Measurements from ENCODE around the gene TCF19. TPM values are rescaled to one million over a fixed set of nuclear protein-coding genes. Genes with fewer than 3 reads are reported as not detected.

The TCF19 gene
- total and polyA plus RNA-seq, 4 experiments from 2014 or later, result 6.2 to 9.9 (median 7.9) TPM

DNA sequence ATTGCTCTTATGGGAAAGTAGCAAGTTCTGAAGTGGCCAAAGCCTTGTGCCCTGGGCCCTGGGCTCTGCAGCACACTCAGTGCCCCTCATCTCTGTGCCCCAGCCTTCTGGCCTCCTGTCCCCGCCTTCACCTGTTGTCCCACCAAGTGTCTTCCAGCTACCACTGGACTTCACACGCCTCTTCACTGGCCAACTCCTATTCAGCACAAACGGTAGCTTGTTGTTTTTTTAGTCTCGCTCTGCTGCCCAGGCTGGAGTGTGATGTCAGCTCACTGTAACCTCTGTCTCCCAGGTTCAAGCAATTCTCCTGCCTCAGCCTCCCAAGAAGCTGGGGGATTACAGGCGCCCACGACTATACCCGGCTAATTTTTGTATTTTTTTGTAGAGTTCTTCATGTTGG, 5.6 kb upstream of the TCF19 start:
- Mint-ChIP-seq H3K4me1 (peaks cover 2 to 11% (median 6%) of the 10 kb centered on the region in 4 donors), H3K27ac (peak overlapping the region in 1 of 7 donors; percentile 43), H3K9me3 (no peaks in the 10 kb centered on the region), H3K27me3 (no peaks in the 10 kb centered on the region), H3K36me3 (peaks cover 12 to 17% of the 10 kb centered on the region in 2 donors), H3K4me3 (no peak overlapping the region)
- no peaks in the 10 kb centered on the region for H3K9me3 ChIP-seq (ENCODE audit: control insufficient read depth in 1 of 2, low read length in 2 of 2)
- ChIA-PET POLR2A (ENCODE audit: partially characterized antibody) (interaction anchor here (0.9 kb wide), 1 partner anchor 215 kb away, joined by 4 read pairs; no protein-coding TSS in a partner anchor), CTCF (ENCODE audit: partially characterized antibody) (no interaction called here)
- peaks cover 5% of the 10 kb centered on the region for H3K4me1 ChIP-seq (ENCODE audit: insufficient read depth, low read length)
- no peak overlapping the region for H3K4me3 ChIP-seq (ENCODE audit: low read length in 2 of 2)
- no peak overlapping the region for H3K27ac ChIP-seq (ENCODE audit: low read depth, low read length)
- DNase-seq, result no peak
- H3K27me3 ChIP-seq (ENCODE audit: insufficient read depth, low read length), result no peaks in the 10 kb centered on the region
- no peaks in the 10 kb centered on the region for H3K36me3 ChIP-seq (ENCODE audit: insufficient read depth, low read length)
- intact Hi-C loops (cut with micrococcal nuclease), result no loop called here

DNA sequence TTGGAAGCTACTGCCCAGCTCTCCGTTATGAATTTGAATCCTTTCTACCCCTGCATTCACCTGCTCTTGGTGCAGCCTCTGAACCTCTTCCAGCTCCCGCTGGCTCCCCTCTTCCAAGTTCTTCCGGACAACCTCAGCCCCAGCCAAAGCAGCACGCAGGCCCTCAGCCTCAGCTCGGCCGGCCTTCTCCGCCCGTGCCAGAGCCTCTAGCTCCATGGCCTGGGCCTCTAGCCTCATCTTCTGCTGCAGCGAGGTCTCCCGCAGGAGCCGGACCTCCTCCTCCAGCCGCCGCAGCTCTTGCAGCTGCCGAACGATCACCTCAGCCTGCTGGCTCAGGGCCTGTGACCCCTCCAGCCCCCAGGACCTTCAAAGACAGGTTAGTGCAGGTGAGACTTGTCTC, 4.0 kb upstream of the TCF19 start:
- no peaks in the 10 kb centered on the region for H3K27me3 Mint-ChIP-seq
- no peak overlapping the region for H3K4me3 Mint-ChIP-seq
- Histone ChIP-seq H3K36me3 (ENCODE audit: insufficient read depth, low read length) (no peaks in the 10 kb centered on the region), H3K9me3 (ENCODE audit: control insufficient read depth in 1 of 2, low read length in 2 of 2) (no peaks in the 10 kb centered on the region), H3K4me3 (ENCODE audit: low read length in 2 of 2) (no peak overlapping the region), H3K4me1 (ENCODE audit: insufficient read depth, low read length) (peaks cover 14% of the 10 kb centered on the region), H3K27ac (ENCODE audit: low read depth, low read length) (no peak overlapping the region), H3K27me3 (ENCODE audit: insufficient read depth, low read length) (no peaks in the 10 kb centered on the region)
- H3K27ac Mint-ChIP-seq, result no peak overlapping the region
- ChIA-PET CTCF (ENCODE audit: partially characterized antibody) (interaction anchor here (1.3 kb wide), 1 partner anchor 37 kb away, joined by 3 read pairs; no protein-coding TSS in a partner anchor), POLR2A (ENCODE audit: partially characterized antibody) (interaction anchor here (0.5 kb wide), 1 partner anchor 426 kb away, joined by 3 read pairs; no protein-coding TSS in a partner anchor)
- no peak for DNase-seq
- H3K36me3 Mint-ChIP-seq, result peaks cover 16 to 17% of the 10 kb centered on the region in 2 donors
- H3K9me3 Mint-ChIP-seq, result no peaks in the 10 kb centered on the region
- peaks cover 12 to 26% (median 19%) of the 10 kb centered on the region in 4 donors for H3K4me1 Mint-ChIP-seq
- intact Hi-C loops (cut with micrococcal nuclease), result no loop called here

DNA sequence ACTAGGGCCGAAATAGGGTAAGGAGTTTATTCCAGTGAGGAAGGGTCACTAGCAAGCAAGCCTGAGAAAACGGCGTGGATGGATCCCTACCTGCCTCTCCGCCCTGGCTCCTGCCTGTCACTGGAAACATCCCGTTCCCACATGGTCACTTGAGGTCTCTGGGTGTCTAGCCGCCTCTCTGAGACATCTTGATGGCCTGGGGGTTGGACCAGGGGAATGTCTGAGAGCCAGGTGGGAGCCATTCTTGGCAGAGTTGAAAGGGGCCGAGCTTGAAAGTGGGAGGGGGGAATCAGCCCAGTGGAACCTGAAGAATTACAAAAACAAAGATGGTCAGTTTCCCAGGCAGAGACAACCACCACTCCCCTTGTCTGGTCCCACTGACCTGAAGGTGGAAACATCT, 1.7 kb upstream of the TCF19 start:
- Mint-ChIP-seq H3K4me1 (peaks cover 13 to 34% (median 23%) of the 10 kb centered on the region in 4 donors), H3K27ac (peak overlapping the region in 2 of 7 donors; percentile 10 to 67), H3K4me3 (peak overlapping the region in 2 of 8 donors; percentile 34 to 88), H3K9me3 (no peaks in the 10 kb centered on the region), H3K27me3 (no peaks in the 10 kb centered on the region), H3K36me3 (peaks cover 7 to 12% of the 10 kb centered on the region in 2 donors)
- Histone ChIP-seq H3K27me3 (ENCODE audit: insufficient read depth, low read length) (no peaks in the 10 kb centered on the region), H3K4me1 (ENCODE audit: insufficient read depth, low read length) (peaks cover 22% of the 10 kb centered on the region), H3K36me3 (ENCODE audit: insufficient read depth, low read length) (no peaks in the 10 kb centered on the region), H3K4me3 (ENCODE audit: low read length in 2 of 2) (no peak overlapping the region), H3K9me3 (ENCODE audit: control insufficient read depth in 1 of 2, low read length in 2 of 2) (no peaks in the 10 kb centered on the region), H3K27ac (ENCODE audit: low read depth, low read length) (no peak overlapping the region)
- ChIA-PET POLR2A (ENCODE audit: partially characterized antibody) (interaction anchor here (1.0 kb wide), 1 partner anchor 40 kb away, joined by 3 read pairs; no protein-coding TSS in a partner anchor), CTCF (ENCODE audit: partially characterized antibody) (interaction anchor here (1.4 to 2.0 kb wide), 2 partner anchors 9 to 11 kb away, joined by 3 to 5 read pairs; no protein-coding TSS in a partner anchor)
- intact Hi-C loops (cut with micrococcal nuclease), result no loop called here
- no peak for DNase-seq

GRCh38 chr6:31157513-31158139, 763 bp upstream of the TCF19 start, which contains the start of gene CCHCR1:
Gene CCHCR1, minus strand, starts transcription at chr6:31157802. Its CDS starts 202 bp downstream, at chr6:31157600.
- Mint-ChIP-seq H3K4me1 (peaks cover 13 to 34% (median 23%) of the 10 kb centered on the region in 4 donors), H3K36me3 (peaks cover 7 to 11% of the 10 kb centered on the region in 2 donors), H3K27me3 (no peaks in the 10 kb centered on the region), H3K4me3 (peak within 1 kb of the TSS; percentile 87 to 95 (median 90)), H3K27ac (peak within 1 kb of the TSS; percentile 75 to 95 (median 93)), H3K9me3 (no peaks in the 10 kb centered on the region)
- DNase-seq, result no peak
- peak within 1 kb of the TSS; percentile 69 for H3K27ac ChIP-seq (ENCODE audit: low read depth, low read length)
- ChIA-PET POLR2A (ENCODE audit: partially characterized antibody) (interaction anchor here (0.6 to 4.0 kb wide), 9 partner anchors 23 to 831 kb away, joined by 3 to 34 read pairs (median 3); partner anchors contain the start of gene TRIM39), CTCF (ENCODE audit: partially characterized antibody) (interaction anchor here (0.6 to 1.7 kb wide), 6 partner anchors 8 to 241 kb away, joined by 3 to 7 read pairs (median 4); no protein-coding TSS in a partner anchor)
- peaks cover 22% of the 10 kb centered on the region for H3K4me1 ChIP-seq (ENCODE audit: insufficient read depth, low read length)
- peak within 1 kb of the TSS; percentile 59 to 70 for H3K4me3 ChIP-seq (ENCODE audit: low read length in 2 of 2)
- H3K36me3 ChIP-seq (ENCODE audit: insufficient read depth, low read length), result no peaks in the 10 kb centered on the region
- no peaks in the 10 kb centered on the region for H3K9me3 ChIP-seq (ENCODE audit: control insufficient read depth in 1 of 2, low read length in 2 of 2)
- H3K27me3 ChIP-seq (ENCODE audit: insufficient read depth, low read length), result no peaks in the 10 kb centered on the region
- intact Hi-C loops (cut with micrococcal nuclease), result loop anchor here (1.0 to 2.0 kb wide), 6 partner anchors 20 to 541 kb away; partner anchors contain the start of genes HLA-B, MRPS18B and PPP1R10

- intact Hi-C loops (cut with micrococcal nuclease), result loop anchor here (1.0 to 2.0 kb wide), 6 partner anchors 21 to 542 kb away; partner anchors contain the start of genes HLA-B, MRPS18B and PPP1R10
- H3K27ac ChIP-seq (ENCODE audit: low read depth, low read length), result peak overlapping the region; percentile 69
- H3K27me3 ChIP-seq (ENCODE audit: insufficient read depth, low read length), result no peaks in the 10 kb centered on the region
- DNase-seq, result peak in 4 of 5 donors; percentile 8 to 26 (median 20)
- Mint-ChIP-seq H3K27me3 (no peaks in the 10 kb centered on the region), H3K9me3 (no peaks in the 10 kb centered on the region), H3K27ac (peak overlapping the region; percentile 75 to 95 (median 93)), H3K36me3 (peaks cover 7 to 9% of the 10 kb centered on the region in 2 donors), H3K4me1 (peaks cover 14 to 34% (median 24%) of the 10 kb centered on the region in 4 donors), H3K4me3 (peak overlapping the region; percentile 87 to 95 (median 90))
- POLR2A ChIA-PET (ENCODE audit: partially characterized antibody), result interaction anchor here (0.7 to 4.0 kb wide), 12 partner anchors 18 to 461 kb away, joined by 3 to 34 read pairs (median 4); no protein-coding TSS in a partner anchor
- H3K36me3 ChIP-seq (ENCODE audit: insufficient read depth, low read length), result no peaks in the 10 kb centered on the region
- H3K9me3 ChIP-seq (ENCODE audit: control insufficient read depth in 1 of 2, low read length in 2 of 2), result no peaks in the 10 kb centered on the region
- H3K4me1 ChIP-seq (ENCODE audit: insufficient read depth, low read length), result peaks cover 22% of the 10 kb centered on the region
- H3K4me3 ChIP-seq (ENCODE audit: low read length in 2 of 2), result peak overlapping the region; percentile 59 to 70
- CTCF ChIA-PET (ENCODE audit: partially characterized antibody), result interaction anchor here (0.6 to 2.6 kb wide), 11 partner anchors 10 to 283 kb away, joined by 3 to 13 read pairs (median 4); no protein-coding TSS in a partner anchor
Observed at GRCh38 chr6:31158863-31159855, 770 bp downstream of the TCF19 start.

DNA sequence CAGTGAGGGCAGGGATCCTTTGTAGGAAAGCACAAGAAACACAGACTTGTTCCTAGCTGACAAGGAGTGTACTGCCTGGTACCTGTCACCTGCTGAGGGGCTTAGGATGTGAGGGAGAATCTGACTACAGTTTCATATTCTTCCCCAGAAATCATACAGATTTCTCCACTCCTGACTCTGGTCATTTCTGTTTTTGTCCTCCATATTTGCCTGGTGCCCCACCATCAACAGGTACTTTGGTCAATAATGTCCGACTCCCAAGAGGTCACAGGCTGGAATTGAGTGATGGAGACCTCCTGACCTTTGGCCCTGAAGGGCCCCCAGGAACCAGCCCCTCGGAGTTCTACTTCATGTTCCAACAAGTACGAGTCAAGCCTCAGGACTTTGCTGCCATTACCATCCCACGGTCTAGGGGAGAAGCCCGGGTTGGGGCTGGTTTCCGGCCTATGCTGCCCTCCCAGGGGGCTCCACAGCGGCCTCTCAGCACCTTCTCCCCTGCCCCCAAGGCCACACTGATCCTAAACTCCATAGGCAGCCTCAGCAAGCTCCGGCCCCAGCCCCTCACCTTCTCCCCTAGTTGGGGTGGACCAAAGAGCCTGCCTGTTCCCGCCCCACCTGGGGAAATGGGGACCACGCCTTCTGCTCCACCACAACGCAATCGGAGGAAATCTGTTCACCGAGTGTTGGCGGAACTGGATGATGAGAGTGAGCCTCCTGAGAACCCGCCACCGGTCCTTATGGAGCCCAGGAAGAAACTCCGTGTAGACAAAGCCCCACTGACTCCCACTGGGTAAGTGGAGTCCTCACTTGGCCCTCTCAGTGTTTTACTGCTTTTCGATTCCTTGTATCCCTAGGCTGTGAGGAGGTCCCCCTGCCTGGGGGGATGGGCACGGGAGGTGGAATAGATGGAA, 3.1 kb downstream of the TCF19 start:
- Mint-ChIP-seq H3K27me3 (no peaks in the 10 kb centered on the region), H3K4me3 (peak overlapping the region in 1 of 8 donors; percentile 43)

More for the DNA sequence above, 3.1 kb downstream of the TCF19 start:
- H3K36me3 Mint-ChIP-seq, result peaks cover 0 to 5% of the 10 kb centered on the region in 2 donors
- Histone ChIP-seq H3K27ac (ENCODE audit: low read depth, low read length) (no peak overlapping the region), H3K36me3 (ENCODE audit: insufficient read depth, low read length) (no peaks in the 10 kb centered on the region), H3K9me3 (ENCODE audit: control insufficient read depth in 1 of 2, low read length in 2 of 2) (no peaks in the 10 kb centered on the region), H3K4me3 (ENCODE audit: low read length in 2 of 2) (no peak overlapping the region), H3K4me1 (ENCODE audit: insufficient read depth, low read length) (peaks cover 22% of the 10 kb centered on the region), H3K27me3 (ENCODE audit: insufficient read depth, low read length) (no peaks in the 10 kb centered on the region)
- ChIA-PET POLR2A (ENCODE audit: partially characterized antibody) (no interaction called here), CTCF (ENCODE audit: partially characterized antibody) (no interaction called here)
- peaks cover 18 to 34% (median 26%) of the 10 kb centered on the region in 4 donors for H3K4me1 Mint-ChIP-seq
- no peaks in the 10 kb centered on the region for H3K9me3 Mint-ChIP-seq
- DNase-seq, result no peak
- intact Hi-C loops (cut with micrococcal nuclease), result no loop called here
- H3K27ac Mint-ChIP-seq, result peak overlapping the region in 2 of 7 donors; percentile 9 to 43

Measured in CD4-positive, alpha-beta memory T cell (primary cell).